ENCODE measurements around the gene MICAL3.

Gene MICAL3

GRCh38 chr22:17897426-17897825, 126.9 kb downstream of the MICAL3 start:
- Histone ChIP-seq H3K79me2 (peaks cover 5% of the 10 kb centered on the region), H3K9ac (no peak overlapping the region), H3K4me3 (ENCODE audit: low read depth, low read length) (peak overlapping the region; percentile 27), H3K4me2 (ENCODE audit: low read length) (peak overlapping the region; percentile 61), H3K27ac (peak overlapping the region; percentile 98), H3K36me3 (ENCODE audit: control insufficient read depth, insufficient read depth, low read length) (no peaks in the 10 kb centered on the region), H3K9me3 (ENCODE audit: control insufficient read depth, low read length) (no peaks in the 10 kb centered on the region), H3K4me1 (peaks cover 37% of the 10 kb centered on the region), H3K27me3 (ENCODE audit: control insufficient read depth, insufficient read depth, low read length) (no peaks in the 10 kb centered on the region), H2AFZ (no peak overlapping the region)
- no peak for TF ChIP-seq CTCF (IDR thresholded peaks at IDR 0.05)

- Histone ChIP-seq H3K27me3 (ENCODE audit: control insufficient read depth, insufficient read depth, low read length) (no peaks in the 10 kb centered on the region), H3K79me2 (peaks cover 4% of the 10 kb centered on the region), H3K4me2 (ENCODE audit: low read length) (peak overlapping the region; percentile 54), H3K9me3 (ENCODE audit: control insufficient read depth, low read length) (no peaks in the 10 kb centered on the region), H2AFZ (no peak overlapping the region), H3K4me1 (peaks cover 39% of the 10 kb centered on the region), H3K9ac (no peak overlapping the region), H3K36me3 (ENCODE audit: control insufficient read depth, insufficient read depth, low read length) (no peaks in the 10 kb centered on the region), H3K4me3 (ENCODE audit: low read depth, low read length) (peak overlapping the region; percentile 27), H3K27ac (peak overlapping the region; percentile 98)
- peak; percentile 51 for TF ChIP-seq CTCF (IDR thresholded peaks at IDR 0.05)
Measured at GRCh38 chr22:17896586-17896985, 127.8 kb downstream of the MICAL3 start.

DNA sequence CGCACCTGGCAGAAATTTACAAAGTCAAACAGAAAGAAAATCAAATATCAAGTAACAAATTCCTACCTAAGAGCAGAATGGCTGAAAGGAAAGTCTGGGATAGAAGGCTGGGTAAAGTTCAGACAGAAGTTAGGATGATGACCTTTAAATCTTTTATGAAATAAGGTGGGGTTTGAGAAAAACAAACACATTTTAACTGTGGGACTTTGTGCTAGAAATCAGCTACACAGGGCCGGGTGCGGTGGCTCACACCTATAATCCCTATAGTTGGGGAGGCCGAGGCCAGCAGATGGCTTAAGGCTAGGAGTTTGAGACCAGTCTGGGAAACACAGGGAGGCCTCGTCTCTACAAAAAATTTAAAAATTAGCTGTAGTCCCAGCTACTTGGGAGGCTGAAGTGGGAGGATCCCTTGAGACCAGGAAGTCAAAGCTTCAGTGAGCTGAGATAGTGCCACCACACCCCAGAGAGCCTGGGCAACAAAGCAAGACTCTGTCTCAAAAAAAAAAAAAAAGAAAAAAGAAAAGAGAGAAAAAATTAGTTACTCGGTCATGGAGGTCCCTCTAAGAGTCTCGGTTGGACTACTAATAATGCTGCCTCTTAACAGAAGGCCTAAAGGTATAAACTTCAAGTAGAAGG, 130.3 kb downstream of the MICAL3 start:
- Histone ChIP-seq H2AFZ (no peak overlapping the region), H3K9ac (no peak overlapping the region), H3K4me1 (peaks cover 37% of the 10 kb centered on the region), H3K4me3 (ENCODE audit: low read depth, low read length) (no peak overlapping the region), H3K36me3 (ENCODE audit: control insufficient read depth, insufficient read depth, low read length) (no peaks in the 10 kb centered on the region), H3K79me2 (peaks cover 4% of the 10 kb centered on the region), H3K9me3 (ENCODE audit: control insufficient read depth, low read length) (no peaks in the 10 kb centered on the region), H3K27ac (no peak overlapping the region), H3K27me3 (ENCODE audit: control insufficient read depth, insufficient read depth, low read length) (no peaks in the 10 kb centered on the region), H3K4me2 (ENCODE audit: low read length) (no peak overlapping the region)
- TF ChIP-seq CTCF (IDR thresholded peaks at IDR 0.05), result no peak

DNA sequence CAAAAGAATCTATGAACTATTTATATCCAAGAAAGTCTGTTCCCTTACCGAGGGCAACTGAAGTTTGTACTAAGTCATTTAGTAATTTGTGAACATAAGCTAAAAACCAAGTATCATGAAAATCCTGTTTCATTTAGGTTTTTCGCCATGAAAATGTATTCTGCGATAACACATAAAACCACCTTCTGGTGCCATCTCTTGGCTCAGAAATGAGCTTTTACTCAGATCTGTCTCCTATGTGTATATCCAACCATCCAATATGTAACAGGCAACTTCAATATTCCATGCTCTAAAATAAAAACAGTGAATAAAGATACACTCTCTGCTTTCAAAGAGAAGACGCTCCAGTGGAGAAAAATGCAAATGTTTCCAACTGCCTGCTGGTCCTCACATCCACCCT, 132.0 kb downstream of the MICAL3 start:
- no peak for TF ChIP-seq CTCF (IDR thresholded peaks at IDR 0.05)
- Histone ChIP-seq H3K79me2 (peaks cover 4% of the 10 kb centered on the region), H3K36me3 (ENCODE audit: control insufficient read depth, insufficient read depth, low read length) (no peaks in the 10 kb centered on the region), H3K27ac (peak overlapping the region; percentile 75), H2AFZ (no peak overlapping the region), H3K4me1 (peaks cover 31% of the 10 kb centered on the region), H3K4me3 (ENCODE audit: low read depth, low read length) (no peak overlapping the region), H3K4me2 (ENCODE audit: low read length) (no peak overlapping the region), H3K9me3 (ENCODE audit: control insufficient read depth, low read length) (no peaks in the 10 kb centered on the region), H3K27me3 (ENCODE audit: control insufficient read depth, insufficient read depth, low read length) (no peaks in the 10 kb centered on the region), H3K9ac (no peak overlapping the region)
